NCI-H1417 (cell line): ENCODE data around the gene MCFD2.
"Not testable (repeated sequence)": the region's sequence is repeated elsewhere in the genome, so short reads cannot be mapped to it uniquely, and the experiment has no call there.

Experiments
- DNase-seq, 3 experiments: peaks; one replicate each; lab custom pipeline; 2025; lab: John Stamatoyannopoulos, UW

Gene MCFD2

DNA sequence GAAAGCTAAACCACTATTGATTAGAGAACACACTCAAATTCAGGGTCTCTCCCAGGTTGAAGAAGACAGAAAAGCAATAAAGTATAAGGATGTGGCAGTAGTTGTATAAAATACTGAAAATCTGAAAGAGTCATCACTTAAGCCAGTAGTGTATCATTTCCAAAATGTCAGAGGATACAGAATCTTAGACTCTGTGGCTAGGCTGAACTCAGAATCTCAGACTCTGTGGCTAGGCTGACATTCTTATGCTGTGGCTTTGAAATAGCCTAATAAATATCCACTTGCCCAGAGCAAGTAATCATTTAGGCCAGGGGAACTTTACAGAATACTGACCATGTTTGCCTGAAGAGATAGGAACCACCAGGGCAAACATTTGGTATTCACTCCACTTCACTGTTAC is 13.1 kb downstream of the MCFD2 start:
- DNase-seq: no peak

GRCh38 chr2:46901611-46902010 is 14.0 kb downstream of the MCFD2 start:
- no peak for DNase-seq

DNA sequence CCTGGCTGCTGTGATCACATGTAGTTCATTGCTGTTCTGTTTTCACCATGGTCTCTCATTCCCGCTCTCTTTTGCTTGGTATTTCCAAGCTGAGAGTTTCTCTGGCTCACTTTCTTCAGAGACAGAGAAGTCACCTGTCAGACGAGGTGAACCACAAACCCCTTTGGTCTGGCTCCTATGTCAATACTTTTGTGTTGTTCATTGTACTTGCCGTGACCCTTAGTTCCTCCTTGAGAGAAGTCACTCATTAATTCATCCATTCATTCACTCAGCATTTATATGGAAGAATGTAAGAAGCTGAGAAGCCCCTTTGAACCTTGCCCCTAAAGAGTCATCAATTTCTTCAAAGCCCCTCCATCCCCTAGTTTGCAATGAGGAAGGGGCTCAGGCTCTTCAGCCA is 15.2 kb downstream of the MCFD2 start:
- DNase-seq: no peak

DNA sequence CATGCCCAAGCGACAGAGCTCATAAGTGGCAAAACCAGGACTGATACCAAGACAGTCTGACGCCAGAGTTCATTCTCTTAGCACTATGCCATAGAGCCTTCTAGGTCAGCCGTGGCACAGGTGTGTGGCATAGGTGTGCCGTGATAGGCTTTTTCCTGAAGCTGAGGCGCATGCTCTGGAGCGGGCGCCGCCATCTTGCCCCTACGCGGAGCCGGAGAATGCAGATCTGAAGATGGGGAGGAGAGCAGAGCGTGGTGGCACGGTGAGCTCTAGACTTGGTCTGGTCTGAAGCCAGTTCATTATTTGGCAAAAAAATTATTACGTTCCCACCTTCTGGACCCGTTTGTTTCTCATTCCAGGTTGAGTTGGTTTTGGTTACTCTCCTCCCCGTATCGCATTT is 16.6 kb downstream of the MCFD2 start:
- no peak for DNase-seq

DNA sequence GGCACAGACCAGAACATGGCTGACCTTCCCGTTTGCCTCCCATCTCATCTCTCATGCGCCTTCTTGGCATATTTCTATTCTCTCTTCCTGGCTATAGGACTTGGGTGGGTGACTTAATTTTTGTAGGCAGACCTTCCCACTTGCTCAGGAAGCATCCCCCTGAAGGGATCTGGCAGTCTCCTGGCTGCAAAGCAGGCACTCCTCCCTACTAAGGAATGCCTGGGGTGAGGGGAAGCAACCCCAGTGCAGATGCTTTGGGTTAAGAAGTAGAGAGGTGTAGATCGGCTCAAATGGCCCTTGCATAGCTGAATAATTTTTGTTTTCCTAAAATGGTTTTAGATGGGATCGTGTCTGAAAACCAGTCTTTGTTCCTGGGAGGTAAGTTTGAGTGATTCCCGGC is 17.6 kb downstream of the MCFD2 start:
- no peak for DNase-seq

- no peak for DNase-seq
Observed at GRCh38 chr2:46893269-46893939, 22.2 kb downstream of the MCFD2 start.

DNA sequence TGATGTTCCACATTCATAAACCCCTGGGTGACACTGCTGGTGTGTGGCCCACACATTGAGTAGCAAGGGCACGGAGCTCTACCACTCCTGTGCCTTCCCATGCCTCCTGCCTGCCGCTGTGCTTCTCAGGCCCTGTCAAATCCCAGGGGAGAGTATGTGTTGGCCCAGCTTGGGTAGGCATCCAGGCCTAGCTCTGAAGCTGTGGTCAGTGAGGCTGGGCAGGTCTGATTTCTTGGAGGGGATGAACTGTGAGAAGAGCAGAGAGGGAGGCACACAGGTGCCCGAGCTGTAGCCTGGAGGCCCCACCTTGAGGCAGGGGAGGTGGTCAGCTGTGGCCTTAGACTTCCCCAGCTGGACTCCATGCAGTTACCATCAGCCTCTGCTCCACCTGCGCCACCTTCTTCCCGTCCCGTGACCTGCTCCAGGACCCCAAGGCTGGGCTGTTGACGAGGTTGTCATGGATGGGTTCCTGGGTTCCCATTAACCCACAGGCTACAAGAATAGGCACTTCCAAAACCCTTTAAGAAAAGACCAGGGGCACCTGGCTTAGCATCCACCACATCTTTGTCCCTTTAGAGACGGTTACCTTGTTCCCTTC is 23.6 kb downstream of the MCFD2 start:
- no peak for DNase-seq

- DNase-seq: no peak
Observed at GRCh38 chr2:46888421-46888952, 27.1 kb downstream of the MCFD2 start.

DNA sequence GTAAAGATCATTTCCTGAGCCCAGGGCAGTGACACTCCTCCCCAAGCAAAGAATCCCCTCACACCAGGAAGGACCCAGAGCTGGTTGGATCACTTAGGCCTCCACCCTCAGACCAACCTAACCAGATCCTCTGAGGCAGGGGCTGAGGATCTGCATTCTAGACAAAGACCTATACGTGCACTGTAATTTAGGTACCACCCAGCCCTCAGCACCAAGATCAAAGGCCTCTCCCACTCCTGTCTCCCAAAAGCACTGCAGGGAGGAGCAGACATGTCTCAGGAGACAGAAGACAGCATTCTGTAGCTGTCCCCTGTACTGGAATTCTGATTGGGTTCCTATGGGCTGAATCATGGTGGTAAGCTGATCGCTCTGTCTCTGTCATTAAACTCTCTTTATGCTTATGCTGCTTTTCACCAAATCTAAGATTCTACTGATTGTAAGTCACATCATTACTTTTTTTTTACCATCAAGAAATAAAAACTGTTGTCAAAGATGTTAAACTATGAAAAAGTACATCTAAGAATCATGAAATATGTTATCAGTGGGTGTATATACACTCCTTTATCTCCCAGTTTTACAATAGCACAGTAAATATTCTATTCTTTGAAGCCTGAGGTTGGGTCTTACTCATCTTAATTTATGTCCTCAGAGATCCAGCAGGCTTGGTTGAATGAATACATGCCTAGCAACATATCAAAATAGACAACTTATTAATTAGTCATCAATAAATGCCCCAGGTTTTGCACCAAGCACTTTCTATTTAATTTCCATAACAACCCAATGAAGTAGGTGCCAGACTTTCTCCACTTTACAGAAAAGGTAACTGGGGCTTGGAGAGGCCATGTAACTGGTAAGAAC is 28.3 kb downstream of the MCFD2 start:
- no peak for DNase-seq

DNA sequence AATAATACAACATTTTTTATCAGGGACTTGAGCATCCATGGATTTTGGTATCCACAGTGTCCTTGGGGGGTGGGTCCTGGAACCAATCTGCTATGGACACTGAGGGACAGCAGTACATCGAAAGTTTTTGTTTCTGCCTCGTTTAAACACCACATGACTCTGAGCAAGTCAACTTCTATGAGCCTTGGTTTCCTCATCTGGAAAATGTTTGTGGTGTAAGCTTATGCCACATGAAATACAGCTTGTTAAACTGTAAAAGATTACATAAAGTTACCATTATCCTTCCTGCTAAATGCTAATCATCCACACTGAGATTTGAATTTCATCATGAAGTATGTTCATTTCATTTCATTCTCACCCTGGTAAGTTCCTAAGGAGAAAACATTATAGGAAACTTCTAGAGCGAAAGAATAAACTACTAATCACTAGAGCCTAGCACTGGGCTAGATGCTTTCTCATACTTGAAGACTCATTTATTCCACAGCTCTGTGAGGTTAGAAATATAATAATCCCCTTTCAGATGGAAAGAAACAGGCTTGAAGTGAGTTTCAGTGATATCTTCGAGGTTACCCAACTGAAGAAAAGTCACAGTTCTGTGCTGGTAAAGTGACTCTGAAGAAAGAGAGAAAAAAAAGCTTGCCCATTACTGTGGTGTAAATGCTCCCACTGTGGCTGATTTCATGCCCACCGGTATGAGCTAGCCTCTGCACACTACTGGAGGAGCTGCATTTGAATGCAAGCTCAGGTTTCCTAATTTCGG is 29.2 kb downstream of the MCFD2 start:
- DNase-seq: no peak

DNA sequence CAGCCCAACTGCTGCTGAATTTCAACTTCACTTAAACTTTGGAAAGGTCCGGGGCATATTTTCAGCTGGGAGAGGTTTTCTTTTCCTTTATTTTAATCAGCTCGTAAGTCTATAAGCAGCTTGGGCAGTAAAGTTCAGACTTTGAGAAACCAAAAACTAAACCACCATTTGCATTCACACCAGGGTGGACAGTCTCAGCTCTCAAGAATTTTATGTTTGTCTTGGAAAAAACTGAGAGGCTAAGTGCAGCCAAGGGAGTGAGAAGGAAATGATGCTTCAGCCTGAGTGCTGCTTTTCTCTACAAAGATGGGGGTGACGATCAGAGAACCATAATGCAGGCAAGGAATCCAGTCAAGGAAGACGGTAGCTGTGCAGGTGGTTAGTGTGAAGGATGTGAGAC is 30.2 kb downstream of the MCFD2 start:
- DNase-seq: no peak

DNA sequence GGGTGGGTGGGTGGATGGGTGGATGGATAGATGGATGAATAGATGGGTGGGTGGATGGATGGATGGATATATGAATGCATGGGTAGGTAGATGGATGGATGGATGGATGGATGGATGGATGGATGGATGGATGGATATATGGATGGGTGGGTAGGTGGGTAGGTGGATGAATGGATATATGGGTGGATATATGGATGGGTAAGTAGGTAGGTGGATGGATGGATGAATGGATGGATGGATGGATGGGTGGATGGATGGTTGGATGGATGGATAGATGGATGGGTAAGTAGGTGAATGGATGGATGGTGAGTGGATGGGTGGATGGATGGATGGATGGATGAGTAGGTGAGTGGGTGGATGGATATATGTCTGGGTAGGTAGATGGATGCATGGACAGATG is 36.1 kb downstream of the MCFD2 start:
- no peak for DNase-seq

DNA sequence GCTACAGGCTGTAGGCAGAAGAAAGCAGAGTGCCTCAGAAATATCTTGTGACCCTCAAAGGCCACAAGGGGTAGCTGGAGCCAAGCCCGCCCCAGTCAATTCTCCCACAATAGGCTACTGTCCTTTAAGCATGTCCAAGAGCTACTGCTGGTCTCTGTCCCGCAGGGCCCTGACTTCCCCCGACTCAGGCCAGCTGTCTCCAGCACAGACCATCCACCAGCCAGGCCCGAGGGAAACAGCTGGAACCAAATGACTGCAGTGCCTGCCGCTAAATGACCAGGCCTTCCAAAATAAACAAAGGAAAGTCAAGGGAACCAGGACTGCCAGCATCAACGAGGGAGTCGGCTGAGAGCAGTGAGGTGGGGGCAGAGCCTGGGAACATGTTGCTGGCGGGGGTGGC is 36.7 kb downstream of the MCFD2 start:
- no peak for DNase-seq

GRCh38 chr2:46878240-46878877 is 37.2 kb downstream of the MCFD2 start:
- no peak for DNase-seq

DNA sequence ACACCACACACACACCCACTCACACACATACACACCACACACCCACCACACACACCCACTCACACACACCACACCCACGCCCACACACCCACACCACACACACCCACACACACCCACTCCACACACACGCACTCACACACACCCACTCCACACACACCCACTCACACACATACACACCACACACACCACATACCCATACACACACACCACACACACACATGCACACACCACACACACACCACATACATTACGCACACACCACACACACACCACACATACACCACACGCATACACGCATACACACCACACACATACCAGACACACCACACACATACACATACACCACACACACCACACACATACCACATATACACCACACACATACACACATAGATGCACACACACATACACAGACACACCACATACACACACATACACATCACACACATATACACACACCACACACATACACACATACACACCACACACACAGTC is 37.9 kb downstream of the MCFD2 start:
- no peak for DNase-seq

GRCh38 chr2:46876741-46877384 is 38.7 kb downstream of the MCFD2 start:
- DNase-seq: peak in 1 of 3 experiments; percentile 63

GRCh38 chr2:46875962-46876689 is 39.5 kb downstream of the MCFD2 start:
- not testable (repeated sequence) for DNase-seq

GRCh38 chr2:46875226-46875899 is 40.2 kb downstream of the MCFD2 start:
- DNase-seq: no peak

- no peak for DNase-seq
Observed at GRCh38 chr2:46874236-46874929, 41.2 kb downstream of the MCFD2 start.
